BLaER1 (cell line): ENCODE data around the gene CALML6.

Source experiments
- H3K27ac ChIP-seq: shearing (Covaris generic); formaldehyde crosslinking; 2 replicates; pipeline ENCODE4 v1.8.1; 2022
- H3K27me3 ChIP-seq: shearing (Covaris generic); formaldehyde crosslinking; 2 replicates; pipeline ENCODE4 v1.8.1; 2022
- H3K36me3 ChIP-seq: shearing (Covaris generic); formaldehyde crosslinking; 2 replicates; pipeline ENCODE4 v1.8.1; 2022
- H3K4me1 ChIP-seq: shearing (Covaris generic); formaldehyde crosslinking; 2 replicates; pipeline ENCODE4 v1.8.1; 2022
- H3K4me2 ChIP-seq: shearing (Covaris generic); formaldehyde crosslinking; 2 replicates; pipeline ENCODE4 v1.8.1; 2022
- H3K4me3 ChIP-seq: shearing (Covaris generic); formaldehyde crosslinking; 2 replicates; pipeline ENCODE4 v1.8.1; 2022
- H3K9ac ChIP-seq: shearing (Covaris generic); formaldehyde crosslinking; 2 replicates; pipeline ENCODE4 v1.8.1; 2022
- H3K9me3 ChIP-seq: shearing (Covaris generic); formaldehyde crosslinking; 2 replicates; pipeline ENCODE4 v1.8.1; 2022
- H4K20me1 ChIP-seq: shearing (Covaris generic); formaldehyde crosslinking; 2 replicates; pipeline ENCODE4 v1.8.1; 2022
- Cebpa-rat ChIP-seq: shearing (Covaris generic); IDR thresholded peaks from 2 replicates; pipeline ENCODE4 v1.8.1; 2022

Gene CALML6

GRCh38 chr1:1941211-1941841 lies 26.3 kb downstream of the CALML6 start:
- H3K4me3 ChIP-seq, result no peak overlapping the region
- peaks cover 9% of the 10 kb centered on the region for H3K27me3 ChIP-seq
- no peaks in the 10 kb centered on the region for H3K9me3 ChIP-seq
- H4K20me1 ChIP-seq, result no peaks in the 10 kb centered on the region
- H3K36me3 ChIP-seq, result no peaks in the 10 kb centered on the region
- H3K4me1 ChIP-seq, result peaks cover 84% of the 10 kb centered on the region
- H3K4me2 ChIP-seq, result peak overlapping the region; percentile 90
- H3K27ac ChIP-seq, result peak overlapping the region; percentile 49; the same call in 1 of the 2 replicates
- TF ChIP-seq Cebpa-rat, result no peak
- no peak overlapping the region for H3K9ac ChIP-seq

GRCh38 chr1:1941868-1942752 lies 27.1 kb downstream of the CALML6 start:
- peaks cover 3% of the 10 kb centered on the region; the same call in 1 of the 2 replicates for H3K27me3 ChIP-seq
- peak overlapping the region; percentile 33 for H3K4me3 ChIP-seq
- peaks cover 84% of the 10 kb centered on the region for H3K4me1 ChIP-seq
- no peaks in the 10 kb centered on the region for H3K9me3 ChIP-seq
- H3K27ac ChIP-seq, result peak overlapping the region; percentile 75
- H4K20me1 ChIP-seq, result no peaks in the 10 kb centered on the region
- H3K9ac ChIP-seq, result peak overlapping the region; percentile 30; the same call in 1 of the 2 replicates
- no peak for TF ChIP-seq Cebpa-rat
- no peaks in the 10 kb centered on the region for H3K36me3 ChIP-seq
- peak overlapping the region; percentile 90 for H3K4me2 ChIP-seq

GRCh38 chr1:1942753-1943656 lies 27.9 kb downstream of the CALML6 start:
- Histone ChIP-seq H3K9ac (peak overlapping the region; percentile 55), H3K27ac (peak overlapping the region; percentile 75), H4K20me1 (no peaks in the 10 kb centered on the region), H3K4me3 (peak overlapping the region; percentile 33; the same call in 1 of the 2 replicates), H3K36me3 (no peaks in the 10 kb centered on the region), H3K9me3 (no peaks in the 10 kb centered on the region), H3K27me3 (no peaks in the 10 kb centered on the region), H3K4me2 (peak overlapping the region; percentile 90), H3K4me1 (peaks cover 86% of the 10 kb centered on the region)
- no peak for TF ChIP-seq Cebpa-rat

GRCh38 chr1:1943834-1944570 lies 28.9 kb downstream of the CALML6 start:
- Histone ChIP-seq H3K4me1 (peaks cover 88% of the 10 kb centered on the region), H3K9ac (peak overlapping the region; percentile 55; the same call in 1 of the 2 replicates)

GRCh38 chr1:1945782-1946393 lies 30.8 kb downstream of the CALML6 start:
- TF ChIP-seq Cebpa-rat, result no peak
- H3K27ac ChIP-seq, result no peak overlapping the region
- no peaks in the 10 kb centered on the region for H4K20me1 ChIP-seq
- H3K4me2 ChIP-seq, result no peak overlapping the region
- peaks cover 13% of the 10 kb centered on the region for H3K9me3 ChIP-seq
- H3K4me3 ChIP-seq, result no peak overlapping the region
- H3K9ac ChIP-seq, result no peak overlapping the region
- H3K36me3 ChIP-seq, result no peaks in the 10 kb centered on the region
- H3K27me3 ChIP-seq, result no peaks in the 10 kb centered on the region
- peaks cover 69% of the 10 kb centered on the region for H3K4me1 ChIP-seq

More at GRCh38 chr1:1943834-1944570, 28.9 kb downstream of the CALML6 start:
- Histone ChIP-seq H4K20me1 (no peaks in the 10 kb centered on the region), H3K4me2 (peak overlapping the region; percentile 90), H3K27me3 (no peaks in the 10 kb centered on the region), H3K9me3 (no peaks in the 10 kb centered on the region), H3K36me3 (no peaks in the 10 kb centered on the region), H3K4me3 (no peak overlapping the region), H3K27ac (peak overlapping the region; percentile 75)
- TF ChIP-seq Cebpa-rat, result no peak

GRCh38 chr1:1946540-1946939 lies 31.5 kb downstream of the CALML6 start:
- TF ChIP-seq Cebpa-rat, result no peak
- Histone ChIP-seq H3K36me3 (no peaks in the 10 kb centered on the region), H3K27me3 (no peaks in the 10 kb centered on the region), H3K27ac (no peak overlapping the region), H3K4me2 (no peak overlapping the region), H3K9me3 (peaks cover 19% of the 10 kb centered on the region), H3K4me3 (no peak overlapping the region), H3K4me1 (peaks cover 63% of the 10 kb centered on the region), H3K9ac (no peak overlapping the region), H4K20me1 (no peaks in the 10 kb centered on the region)

- H3K27ac ChIP-seq, result no peak overlapping the region
- no peak overlapping the region for H3K4me3 ChIP-seq
- H3K4me1 ChIP-seq, result peaks cover 53% of the 10 kb centered on the region
- H3K27me3 ChIP-seq, result no peaks in the 10 kb centered on the region
- no peaks in the 10 kb centered on the region for H3K36me3 ChIP-seq
- H3K4me2 ChIP-seq, result peak overlapping the region; percentile 42; the same call in 1 of the 2 replicates
- H3K9ac ChIP-seq, result no peak overlapping the region
- H4K20me1 ChIP-seq, result no peaks in the 10 kb centered on the region
- TF ChIP-seq Cebpa-rat, result no peak
- H3K9me3 ChIP-seq, result peaks cover 25% of the 10 kb centered on the region
These were observed 32.4 kb downstream of the CALML6 start for GRCh38 chr1:1947493-1947892.

- peaks cover 25% of the 10 kb centered on the region for H3K9me3 ChIP-seq
- H4K20me1 ChIP-seq, result no peaks in the 10 kb centered on the region
- peaks cover 40% of the 10 kb centered on the region for H3K4me1 ChIP-seq
- H3K36me3 ChIP-seq, result no peaks in the 10 kb centered on the region
- H3K4me3 ChIP-seq, result no peak overlapping the region
- no peak for TF ChIP-seq Cebpa-rat
- H3K27me3 ChIP-seq, result no peaks in the 10 kb centered on the region
- peak overlapping the region; percentile 42; the same call in 1 of the 2 replicates for H3K4me2 ChIP-seq
- no peak overlapping the region for H3K9ac ChIP-seq
- H3K27ac ChIP-seq, result no peak overlapping the region
These were observed 33.7 kb downstream of the CALML6 start for GRCh38 chr1:1948783-1949182.
